Astrocyte (in vitro differentiated cells and primary cell): ENCODE data around the gene GPR137. TPM values are rescaled to one million over a fixed set of nuclear protein-coding genes. Genes with fewer than 3 reads are reported as not detected.

Experiments
- DNase-seq: peaks from one replicate; pipeline ENCODE4 v3.0.0-alpha.2; 2010; ENCODE audit warnings: low read depth
- FAIRE-seq: peaks from 2 replicates; lab custom pipeline; 2011; peaks lifted over from hg19 to GRCh38; lab: Jason Lieb, UNC
- H2AFZ ChIP-seq: 2 replicates; pipeline ENCODE4 v1.6.0; 2012; ENCODE audit warnings: low read depth, low read length, inconsistent platforms
- H3K27ac ChIP-seq: 2 replicates; pipeline ENCODE4 v1.5.1; 2011; ENCODE audit warnings: low read depth, low read length, inconsistent platforms
- H3K27me3 ChIP-seq: 2 replicates; pipeline ENCODE4 v1.6.0; 2011; ENCODE audit warnings: low read length, inconsistent platforms; ENCODE audit not compliant: insufficient read depth
- H3K36me3 ChIP-seq: 2 replicates; pipeline ENCODE4 v1.5.1; 2011; ENCODE audit warnings: low read length, inconsistent platforms; ENCODE audit not compliant: insufficient read depth
- H3K4me1 ChIP-seq: 2 replicates; pipeline ENCODE4 v1.5.1; 2011; ENCODE audit warnings: low read length, inconsistent platforms; ENCODE audit not compliant: insufficient read depth
- H3K4me2 ChIP-seq: 2 replicates; pipeline ENCODE4 v1.6.0; 2012; ENCODE audit warnings: low read length, inconsistent platforms
- H3K4me3 ChIP-seq: 2 replicates; pipeline ENCODE4 v1.5.1; 2011; ENCODE audit warnings: low read depth, mild to moderate bottlenecking, low read length, inconsistent platforms; ENCODE audit not compliant: insufficient read depth
- H3K79me2 ChIP-seq: 2 replicates; pipeline ENCODE4 v1.6.0; 2012; ENCODE audit warnings: mild to moderate bottlenecking, low read length, inconsistent platforms; ENCODE audit not compliant: insufficient read depth
- H3K9ac ChIP-seq: 2 replicates; pipeline ENCODE4 v1.6.0; 2012; ENCODE audit warnings: mild to moderate bottlenecking, low read length, inconsistent platforms
- H3K9me3 ChIP-seq: 2 replicates; pipeline ENCODE4 v1.5.1; 2012; ENCODE audit warnings: low read depth, mild to moderate bottlenecking, low read length, inconsistent platforms; ENCODE audit not compliant: insufficient read depth
- H4K20me1 ChIP-seq: 2 replicates; pipeline ENCODE4 v1.6.0; 2012; ENCODE audit warnings: low read length, inconsistent platforms; ENCODE audit not compliant: insufficient read depth
- H3K27ac Mint-ChIP-seq: one replicate; pipeline ENCODE4 v1.8.0; 2021; ENCODE audit warnings: mild to moderate bottlenecking, mixed read lengths; ENCODE audit not compliant: unreplicated experiment
- H3K27me3 Mint-ChIP-seq: one replicate; pipeline ENCODE4 v1.8.0; 2021; ENCODE audit warnings: low read depth, mixed read lengths; ENCODE audit not compliant: unreplicated experiment
- H3K36me3 Mint-ChIP-seq: one replicate; pipeline ENCODE4 v1.8.0; 2021; ENCODE audit warnings: low read depth, mixed read lengths; ENCODE audit not compliant: unreplicated experiment
- H3K4me1 Mint-ChIP-seq: one replicate; pipeline ENCODE4 v1.8.0; 2021; ENCODE audit warnings: low read depth, mixed read lengths; ENCODE audit not compliant: unreplicated experiment
- H3K4me3 Mint-ChIP-seq: one replicate; pipeline ENCODE4 v1.8.0; 2021; ENCODE audit warnings: mild to moderate bottlenecking, moderate library complexity, mixed read lengths; ENCODE audit not compliant: unreplicated experiment
- H3K9me3 Mint-ChIP-seq: one replicate; pipeline ENCODE4 v1.8.0; 2021; ENCODE audit warnings: mild to moderate bottlenecking, mixed read lengths; ENCODE audit not compliant: unreplicated experiment
- EZH2 ChIP-seq: IDR thresholded peaks from 2 replicates; pipeline ENCODE4 v1.6.1; 2012; ENCODE audit warnings: mild to moderate bottlenecking, low read length, inconsistent platforms; ENCODE audit not compliant: insufficient read depth
- total RNA-seq: library from RNA; stranded (reverse); gene quantifications from 2 replicates; pipeline ENCODE4 v1.2.1, GENCODE V29; 2021
- TF ChIP-seq, protein P1 (sequence below): IDR thresholded peaks from 2 replicates; pipeline ENCODE4 v1.5.1; 2011; ENCODE audit warnings: low read depth, mild to moderate bottlenecking, inconsistent platforms, low read length, moderate library complexity; ENCODE audit not compliant: insufficient read depth

The GPR137 gene
- total RNA-seq, 1 donor from 2014 or later = 46.8 TPM

- FAIRE-seq (no peak), DNase-seq (no peak)
- no peak overlapping the region for H3K4me2 ChIP-seq
- H3K4me1 ChIP-seq = peaks cover 11% of the 10 kb centered on the region
- Mint-ChIP-seq H3K9me3 (no peaks in the 10 kb centered on the region), H3K4me1 (peaks cover 10% of the 10 kb centered on the region), H3K27ac (no peak overlapping the region), H3K36me3 (no peaks in the 10 kb centered on the region), H3K27me3 (peaks cover 66% of the 10 kb centered on the region), H3K4me3 (peak overlapping the region; percentile 45)
- H3K36me3 ChIP-seq = no peaks in the 10 kb centered on the region
- H3K9ac ChIP-seq = no peak overlapping the region
- TF ChIP-seq, protein P1, sequence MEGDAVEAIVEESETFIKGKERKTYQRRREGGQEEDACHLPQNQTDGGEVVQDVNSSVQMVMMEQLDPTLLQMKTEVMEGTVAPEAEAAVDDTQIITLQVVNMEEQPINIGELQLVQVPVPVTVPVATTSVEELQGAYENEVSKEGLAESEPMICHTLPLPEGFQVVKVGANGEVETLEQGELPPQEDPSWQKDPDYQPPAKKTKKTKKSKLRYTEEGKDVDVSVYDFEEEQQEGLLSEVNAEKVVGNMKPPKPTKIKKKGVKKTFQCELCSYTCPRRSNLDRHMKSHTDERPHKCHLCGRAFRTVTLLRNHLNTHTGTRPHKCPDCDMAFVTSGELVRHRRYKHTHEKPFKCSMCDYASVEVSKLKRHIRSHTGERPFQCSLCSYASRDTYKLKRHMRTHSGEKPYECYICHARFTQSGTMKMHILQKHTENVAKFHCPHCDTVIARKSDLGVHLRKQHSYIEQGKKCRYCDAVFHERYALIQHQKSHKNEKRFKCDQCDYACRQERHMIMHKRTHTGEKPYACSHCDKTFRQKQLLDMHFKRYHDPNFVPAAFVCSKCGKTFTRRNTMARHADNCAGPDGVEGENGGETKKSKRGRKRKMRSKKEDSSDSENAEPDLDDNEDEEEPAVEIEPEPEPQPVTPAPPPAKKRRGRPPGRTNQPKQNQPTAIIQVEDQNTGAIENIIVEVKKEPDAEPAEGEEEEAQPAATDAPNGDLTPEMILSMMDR = no peak
- TF ChIP-seq EZH2 = peak; percentile 72
- no peaks in the 10 kb centered on the region for H3K79me2 ChIP-seq
- no peak overlapping the region for H3K4me3 ChIP-seq
- H3K9me3 ChIP-seq = no peaks in the 10 kb centered on the region
- H2AFZ ChIP-seq = no peak overlapping the region
- H3K27ac ChIP-seq = no peak overlapping the region
- peaks cover 71% of the 10 kb centered on the region for H3K27me3 ChIP-seq
- H4K20me1 ChIP-seq = peaks cover 11% of the 10 kb centered on the region
Measured at GRCh38 chr11:64297699-64298358, 12.2 kb downstream of the GPR137 start.

DNA sequence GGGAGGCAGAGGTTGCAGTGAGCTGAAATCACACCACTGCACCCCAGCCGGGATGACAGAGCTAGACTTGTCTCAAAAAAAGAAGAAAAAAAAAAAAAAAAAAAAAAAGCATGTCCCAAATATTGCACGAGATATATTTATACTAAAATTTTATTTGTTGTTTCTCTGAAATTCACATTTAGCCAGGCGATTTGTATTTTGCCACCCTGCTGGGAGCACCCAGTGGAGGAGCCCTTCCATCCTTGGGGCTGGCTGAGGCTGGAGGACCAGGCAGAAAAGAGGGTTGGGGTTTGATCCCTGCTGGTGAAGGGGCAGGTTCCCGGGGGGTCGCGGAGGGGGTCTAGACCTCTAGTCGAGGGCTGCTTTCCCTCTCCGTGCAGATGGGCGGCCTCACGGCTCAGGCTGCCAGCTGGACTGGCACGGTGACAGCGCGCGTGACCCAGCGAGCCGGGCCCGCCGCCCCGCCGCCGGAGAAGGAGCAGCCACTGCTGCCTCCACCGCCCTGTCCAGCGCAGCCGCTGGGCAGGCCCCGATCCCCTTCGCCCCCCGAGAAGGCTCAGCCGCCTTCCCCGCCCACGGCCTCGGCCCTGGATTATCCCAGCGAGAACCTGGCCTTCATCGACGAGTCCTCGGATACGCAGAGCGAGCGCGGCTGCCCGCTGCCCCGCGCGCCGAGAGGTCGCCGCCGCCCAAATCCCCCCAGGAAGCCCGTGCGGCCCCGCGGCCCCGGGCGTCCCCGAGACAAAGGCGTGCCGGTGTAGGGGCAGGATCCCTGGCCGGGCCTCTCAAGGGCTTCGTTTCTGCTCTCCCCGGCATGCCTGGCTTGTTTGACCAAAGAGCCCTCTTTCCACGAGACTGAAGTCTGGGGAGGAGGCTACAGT lies 13.6 kb downstream of the GPR137 start:
- Histone ChIP-seq H3K9me3 (no peaks in the 10 kb centered on the region), H3K9ac (no peak overlapping the region), H3K27ac (no peak overlapping the region), H3K36me3 (no peaks in the 10 kb centered on the region), H3K4me1 (peaks cover 11% of the 10 kb centered on the region), H3K79me2 (no peaks in the 10 kb centered on the region), H4K20me1 (peaks cover 6% of the 10 kb centered on the region), H3K4me3 (peak overlapping the region; percentile 5), H2AFZ (peak overlapping the region; percentile 60), H3K27me3 (peaks cover 60% of the 10 kb centered on the region), H3K4me2 (peak overlapping the region; percentile 81)
- TF ChIP-seq EZH2 = peak; percentile 57
- TF ChIP-seq, protein P1 = no peak
- DNase-seq = no peak
- FAIRE-seq = no peak
- H3K27ac Mint-ChIP-seq = no peak overlapping the region
- no peak overlapping the region for H3K4me3 Mint-ChIP-seq
- H3K9me3 Mint-ChIP-seq = no peaks in the 10 kb centered on the region
- peaks cover 60% of the 10 kb centered on the region for H3K27me3 Mint-ChIP-seq
- H3K4me1 Mint-ChIP-seq = peaks cover 10% of the 10 kb centered on the region
- H3K36me3 Mint-ChIP-seq = no peaks in the 10 kb centered on the region
